Endothelial cell of umbilical vein (primary cell): ENCODE data around the gene UBASH3A.

Source experiments
- GATA2 ChIP-seq: IDR thresholded peaks from 2 replicates; pipeline ENCODE4 v1.7.0; 2011; ENCODE audit warnings: low read depth, mild to moderate bottlenecking, moderate library complexity, mixed read lengths, low read length; ENCODE audit not compliant: insufficient read length, insufficient read depth
- JUN ChIP-seq: IDR thresholded peaks from 2 replicates; pipeline ENCODE4 v1.6.1; 2011; ENCODE audit warnings: borderline replicate concordance, low read depth; ENCODE audit not compliant: insufficient read length, insufficient read depth
- POLR2A ChIP-seq: IDR thresholded peaks from 2 replicates; pipeline ENCODE4 v1.6.1; 2012; ENCODE audit warnings: low read depth, mild to moderate bottlenecking, control low read depth, low read length
- POLR2AphosphoS5 ChIP-seq: IDR thresholded peaks from 2 replicates; pipeline ENCODE4 v1.6.1; 2012; ENCODE audit warnings: low read depth, mild to moderate bottlenecking, control low read depth, low read length, moderate library complexity; ENCODE audit not compliant: insufficient read depth

DNA sequence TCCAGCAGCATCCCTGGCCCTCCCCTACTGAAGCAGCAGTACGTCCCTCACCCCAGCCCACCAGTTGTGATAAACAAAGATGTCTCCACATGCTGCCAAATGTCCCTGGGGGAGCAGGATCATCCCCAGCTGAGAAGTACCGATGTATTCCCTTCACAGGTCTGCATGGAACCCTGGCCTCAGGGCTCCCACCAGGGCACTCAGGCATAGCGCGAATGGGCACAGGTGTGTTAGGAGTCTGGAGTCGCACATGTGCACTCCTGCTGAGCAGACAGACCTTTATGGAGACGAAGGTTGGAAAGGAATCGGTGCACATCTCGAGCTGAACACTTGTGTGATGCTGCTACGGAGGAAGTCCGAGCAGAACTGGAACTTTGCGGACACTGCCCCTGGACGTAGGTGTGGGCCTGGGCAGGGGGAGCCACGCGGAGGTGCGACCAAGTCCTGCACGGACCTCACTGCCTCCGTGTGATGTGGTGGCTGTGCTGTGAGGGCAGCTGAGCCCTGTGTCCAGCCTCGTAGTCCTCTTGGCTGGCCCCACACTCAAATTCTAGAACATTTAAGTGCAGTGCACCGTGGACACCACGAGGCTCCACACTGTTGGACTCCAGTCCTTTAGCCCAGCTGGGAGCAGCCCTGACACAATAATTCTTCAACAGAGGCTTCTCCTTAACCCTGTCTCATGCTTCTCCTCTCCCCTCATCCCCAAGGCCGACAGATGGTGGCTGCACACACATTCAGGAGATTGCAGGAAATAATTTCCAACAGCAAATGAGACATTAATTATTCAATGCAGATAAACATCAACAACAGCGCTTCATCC lies 48.9 kb downstream of the UBASH3A start:
- TF ChIP-seq JUN (no peak), POLR2AphosphoS5 (no peak), GATA2 (no peak), POLR2A (no peak)
